ENCODE results near the gene TBRG4. TPM values are rescaled to one million over a fixed set of nuclear protein-coding genes. Genes with fewer than 3 reads are reported as not detected.

The TBRG4 gene
- 19.6 and 46.6 TPM in 2 replicates for total RNA-seq (ENCODE audit: low replicate concordance)

DNA sequence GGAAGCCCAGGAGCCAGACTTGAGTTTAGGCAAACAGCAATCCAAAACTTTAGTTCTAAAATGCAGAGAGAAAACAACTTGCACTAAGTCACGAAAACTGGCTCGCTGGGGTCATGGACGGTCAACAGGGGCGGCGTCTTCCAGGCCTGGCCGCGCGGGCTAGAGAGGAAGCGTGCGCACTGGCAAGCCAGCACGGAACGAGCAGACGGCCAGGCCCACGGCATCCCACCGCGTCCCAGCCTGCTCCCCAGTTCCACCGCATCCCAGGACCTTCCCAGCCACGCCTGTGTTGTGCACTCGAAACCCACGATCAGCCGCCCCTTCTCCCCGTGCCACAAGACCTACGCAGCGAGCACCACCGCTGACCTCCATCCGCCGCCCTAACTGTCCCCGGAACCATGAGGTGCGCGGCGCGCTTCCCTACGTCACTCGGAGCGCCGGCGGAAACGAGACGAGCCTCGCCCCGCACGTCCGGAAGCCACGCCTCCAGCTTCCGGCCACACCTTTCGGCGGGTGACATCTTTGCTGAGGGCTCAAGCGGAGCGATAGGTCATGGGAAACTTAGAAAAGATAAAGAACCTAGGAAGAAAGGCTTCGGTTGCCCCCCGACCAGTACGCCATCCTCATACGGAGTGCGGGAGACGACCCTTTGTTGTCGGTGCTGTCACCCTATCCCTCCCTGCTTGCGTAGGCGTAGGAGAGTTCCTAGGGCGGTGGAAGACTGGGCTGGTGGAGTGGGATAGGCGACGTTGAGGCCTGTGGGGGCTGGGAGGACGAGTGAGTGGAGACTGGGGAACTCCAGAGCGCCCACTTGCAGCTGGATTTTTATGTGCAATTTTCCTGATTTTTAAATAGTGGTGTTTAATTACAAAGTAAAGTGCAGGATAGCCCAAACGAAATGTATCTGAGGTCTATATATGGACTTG lies at the start of gene TBRG4:
Gene TBRG4, minus strand, starts transcription at position 400 of the 926 bp plus-strand sequence. CDS start 2,460 bp downstream, outside the sequence.
- DNase-seq (ENCODE audit: low read depth) = peak; percentile 89
- TF ChIP-seq, protein P1, sequence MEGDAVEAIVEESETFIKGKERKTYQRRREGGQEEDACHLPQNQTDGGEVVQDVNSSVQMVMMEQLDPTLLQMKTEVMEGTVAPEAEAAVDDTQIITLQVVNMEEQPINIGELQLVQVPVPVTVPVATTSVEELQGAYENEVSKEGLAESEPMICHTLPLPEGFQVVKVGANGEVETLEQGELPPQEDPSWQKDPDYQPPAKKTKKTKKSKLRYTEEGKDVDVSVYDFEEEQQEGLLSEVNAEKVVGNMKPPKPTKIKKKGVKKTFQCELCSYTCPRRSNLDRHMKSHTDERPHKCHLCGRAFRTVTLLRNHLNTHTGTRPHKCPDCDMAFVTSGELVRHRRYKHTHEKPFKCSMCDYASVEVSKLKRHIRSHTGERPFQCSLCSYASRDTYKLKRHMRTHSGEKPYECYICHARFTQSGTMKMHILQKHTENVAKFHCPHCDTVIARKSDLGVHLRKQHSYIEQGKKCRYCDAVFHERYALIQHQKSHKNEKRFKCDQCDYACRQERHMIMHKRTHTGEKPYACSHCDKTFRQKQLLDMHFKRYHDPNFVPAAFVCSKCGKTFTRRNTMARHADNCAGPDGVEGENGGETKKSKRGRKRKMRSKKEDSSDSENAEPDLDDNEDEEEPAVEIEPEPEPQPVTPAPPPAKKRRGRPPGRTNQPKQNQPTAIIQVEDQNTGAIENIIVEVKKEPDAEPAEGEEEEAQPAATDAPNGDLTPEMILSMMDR (IDR thresholded peaks at IDR 0.05; ENCODE audit: insufficient read depth, low read length) = peak; percentile 26
- H3K4me3 ChIP-seq (ENCODE audit: low read depth, low read length) = peak within 1 kb of the TSS; percentile 92

DNA sequence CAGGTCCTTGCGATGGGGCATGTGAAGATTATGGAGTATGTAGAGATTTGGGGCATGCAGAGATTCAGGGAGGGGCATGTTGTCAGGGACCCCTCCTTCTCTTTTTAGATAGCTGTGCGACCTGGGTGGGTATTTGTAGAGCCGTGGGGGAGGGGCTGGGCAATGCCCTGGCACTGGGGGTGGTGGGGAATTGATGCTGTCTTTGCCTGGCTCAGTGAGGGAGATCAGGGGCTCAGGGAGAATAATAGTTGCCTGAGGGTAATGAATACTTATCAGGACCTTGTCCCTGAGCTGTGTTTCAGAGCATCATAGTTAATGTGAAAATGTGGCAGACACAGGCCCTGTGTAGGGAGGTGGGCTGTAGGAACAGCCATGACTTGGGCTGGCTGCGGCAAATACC lies 49.6 kb upstream of the TBRG4 start:
- DNase-seq (ENCODE audit: low read depth) = no peak
- no peak overlapping the region for H3K4me3 ChIP-seq (ENCODE audit: low read depth, low read length)
- TF ChIP-seq, protein P1 (IDR thresholded peaks at IDR 0.05; ENCODE audit: insufficient read depth, low read length) = no peak

DNA sequence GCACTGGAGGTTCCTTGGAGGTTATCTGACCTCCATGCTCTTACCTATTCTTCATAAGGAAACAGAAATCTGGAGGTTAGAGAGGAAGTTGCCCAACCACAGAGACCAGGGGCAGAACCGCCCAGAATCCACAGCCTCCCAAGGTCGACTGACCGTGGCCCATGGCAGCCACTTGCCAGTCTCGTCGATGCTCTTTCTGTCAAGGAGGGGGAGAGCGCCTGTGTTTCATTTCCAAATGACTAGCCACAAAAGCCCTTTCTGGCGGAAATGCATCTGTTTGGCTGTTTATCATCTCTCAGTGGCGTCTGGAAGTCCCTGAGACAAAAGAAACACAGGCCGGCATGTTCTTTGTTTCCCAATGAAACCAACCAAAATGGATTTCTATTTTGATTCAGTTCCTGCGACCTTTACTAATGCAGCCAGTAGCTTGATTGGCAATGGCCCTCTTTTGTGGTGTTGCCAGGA lies 49.0 kb upstream of the TBRG4 start:
- no peak for DNase-seq (ENCODE audit: low read depth)
- TF ChIP-seq, protein P1 (IDR thresholded peaks at IDR 0.05; ENCODE audit: insufficient read depth, low read length) = no peak
- no peak overlapping the region for H3K4me3 ChIP-seq (ENCODE audit: low read depth, low read length)

DNA sequence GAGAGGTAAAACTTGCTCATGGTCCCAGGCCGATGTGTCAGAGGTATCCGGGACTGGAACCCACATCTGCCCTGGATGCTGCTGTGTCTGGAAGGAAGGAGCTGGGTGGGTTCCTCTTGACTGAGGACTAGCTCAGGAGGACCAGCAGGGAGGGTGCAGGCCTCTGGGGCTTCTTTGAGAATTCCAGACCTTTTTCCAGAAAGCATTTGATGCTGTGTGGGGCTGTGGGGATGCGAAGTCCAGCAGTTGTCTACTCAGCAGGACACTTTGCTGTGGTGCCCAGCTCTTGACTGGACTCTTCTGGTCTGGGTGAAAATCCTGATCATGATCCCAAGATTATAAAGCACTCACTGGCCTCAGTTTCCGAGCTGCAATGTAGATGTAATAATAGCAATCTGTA lies 47.8 kb upstream of the TBRG4 start:
- DNase-seq (ENCODE audit: low read depth) = no peak
- TF ChIP-seq, protein P1 (IDR thresholded peaks at IDR 0.05; ENCODE audit: insufficient read depth, low read length) = no peak
- H3K4me3 ChIP-seq (ENCODE audit: low read depth, low read length) = no peak overlapping the region

GRCh38 chr7:45158471-45158870 lies 47.0 kb upstream of the TBRG4 start:
- DNase-seq (ENCODE audit: low read depth) = no peak
- TF ChIP-seq, protein P1 (IDR thresholded peaks at IDR 0.05; ENCODE audit: insufficient read depth, low read length) = no peak

GRCh38 chr7:45157653-45158401 lies 46.3 kb upstream of the TBRG4 start, which contains the start of gene RAMP3:
RAMP3 (plus strand) TSS chr7:45157791; CDS start chr7:45157829, 38 bp downstream.
- no peak within 1 kb of the TSS for H3K4me3 ChIP-seq (ENCODE audit: low read depth, low read length)
- DNase-seq (ENCODE audit: low read depth) = no peak
- TF ChIP-seq, protein P1 (IDR thresholded peaks at IDR 0.05; ENCODE audit: insufficient read depth, low read length) = no peak

More at GRCh38 chr7:45158471-45158870, 47.0 kb upstream of the TBRG4 start:
- no peak overlapping the region for H3K4me3 ChIP-seq (ENCODE audit: low read depth, low read length)
